Kidney (tissue), 14 donors: Measurements from ENCODE around the gene GATB. TPM values are rescaled to one million over a fixed set of nuclear protein-coding genes. Genes with fewer than 3 reads are reported as not detected.

Experiments
- DNase-seq, 5 donors: peaks; one replicate each; pipeline ENCODE4 v3.0.0-alpha.2; 2013 to 2020
- FAIRE-seq: peaks from 2 replicates; lab custom pipeline; 2012; peaks lifted over from hg19 to GRCh38; lab: Jason Lieb, UNC
- H3K27ac ChIP-seq, 2 donors: one replicate each; pipeline ENCODE4 v1.7.0; 2013; ENCODE audit warnings: low read depth in 2 of 2, low read length in 2 of 2, inconsistent platforms in 1 of 2
- H3K27me3 ChIP-seq: one replicate; pipeline ENCODE4 v1.7.1; 2013; ENCODE audit warnings: low read length, inconsistent platforms; ENCODE audit not compliant: control insufficient read depth, insufficient read depth
- H3K36me3 ChIP-seq, 3 donors: one replicate each; pipeline versions ENCODE4 v1.7.0 to v1.7.1; 2013; ENCODE audit warnings: low read length in 3 of 3, control low read depth in 1 of 3, inconsistent platforms in 1 of 3; ENCODE audit not compliant: insufficient read depth in 3 of 3, control insufficient read depth in 2 of 3
- H3K4me1 ChIP-seq, 3 donors: one replicate each; pipeline versions ENCODE4 v1.7.0 to v1.7.1; 2013; ENCODE audit warnings: low read length in 3 of 3, inconsistent platforms in 1 of 3, low read depth in 1 of 3; ENCODE audit not compliant: control insufficient read depth in 2 of 3, insufficient read depth in 2 of 3
- H3K4me3 ChIP-seq, 3 donors: one replicate each; pipeline versions ENCODE4 v1.7.0 to v1.8.1; 2013; ENCODE audit warnings: low read length in 3 of 3, control low read depth in 1 of 3, inconsistent platforms in 1 of 3
- H3K9ac ChIP-seq, 3 donors: one replicate each; pipeline versions ENCODE4 v1.7.0 to v1.7.1; 2013; ENCODE audit warnings: low read length in 3 of 3, control low read depth in 1 of 3, inconsistent platforms in 1 of 3
- H3K9me3 ChIP-seq, 3 donors: one replicate each; pipeline versions ENCODE4 v1.7.0 to v1.7.1; 2013; ENCODE audit warnings: low read length in 3 of 3, control low read depth in 1 of 3, inconsistent platforms in 1 of 3; ENCODE audit not compliant: control insufficient read depth in 2 of 3, insufficient read depth in 1 of 3
- intact Hi-C: fragments of 100-400 bp; cut with DNase I; formaldehyde crosslinking; loops from one replicate; pipeline ENCODE4 v1.11.1; 2022
- polyA plus RNA-seq: library from polyadenylated mRNA; stranded (reverse); fragments of 350-450 nt; fragmentation: Illumina TruSeq; extraction: RNeasy Lipid Tissue Mini Kit (QIAGEN cat#74804); gene quantifications from one replicate; pipeline ENCODE4 v1.2.3, GENCODE V29; 2014; ENCODE audit warnings: low read depth, low replicate concordance; ENCODE audit not compliant: insufficient read depth
- total RNA-seq: library from RNA; stranded (reverse); fragmentation: NEBNext Ultra II Directional; extraction: Animal tissue kit (Norgen Biotek cat#: 25700); gene quantifications from one replicate; pipeline ENCODE4 v1.2.1, GENCODE V29; 2021
- TF ChIP-seq, protein P1 (sequence below): IDR thresholded peaks from 3 replicates; pipeline ENCODE4 v1.5.1; 2012; ENCODE audit warnings: mild to moderate bottlenecking, moderate library complexity, borderline replicate concordance; ENCODE audit not compliant: insufficient read depth; ENCODE audit errors: extremely low read depth
- donor health status: control.
- donor health status: control.
- donor health status: control.
- donor health status: control.
- donor health status: control.
- donor health status: DM: yes; HTN: yes; CAD: no.
- donor health status: Normal renal cell carcinoma (clear cell type).

The GATB gene
- total and polyA plus RNA-seq, 2 donors from 2014 or later = 17.0 to 50.9 TPM

DNA sequence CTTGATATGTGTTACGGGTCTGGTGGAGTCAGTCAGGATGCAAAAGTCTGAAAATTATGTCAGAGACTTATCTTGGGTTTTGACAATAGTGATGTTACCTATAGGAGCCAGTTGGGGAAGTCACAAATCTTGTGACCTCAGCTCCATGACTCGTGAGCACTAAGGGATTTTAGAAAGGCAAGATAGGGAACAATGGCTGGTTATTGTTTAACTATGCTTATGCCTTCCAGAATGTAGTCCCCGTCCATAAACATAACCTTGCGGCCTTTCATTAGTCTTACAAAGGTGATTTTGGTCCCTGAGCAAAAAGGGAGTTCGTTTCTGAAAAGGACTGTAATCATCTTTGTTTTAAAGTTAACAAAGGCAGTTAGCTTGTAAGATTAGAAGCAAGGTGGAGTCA, 23.9 kb upstream of the GATB start:
- TF ChIP-seq, protein P1, sequence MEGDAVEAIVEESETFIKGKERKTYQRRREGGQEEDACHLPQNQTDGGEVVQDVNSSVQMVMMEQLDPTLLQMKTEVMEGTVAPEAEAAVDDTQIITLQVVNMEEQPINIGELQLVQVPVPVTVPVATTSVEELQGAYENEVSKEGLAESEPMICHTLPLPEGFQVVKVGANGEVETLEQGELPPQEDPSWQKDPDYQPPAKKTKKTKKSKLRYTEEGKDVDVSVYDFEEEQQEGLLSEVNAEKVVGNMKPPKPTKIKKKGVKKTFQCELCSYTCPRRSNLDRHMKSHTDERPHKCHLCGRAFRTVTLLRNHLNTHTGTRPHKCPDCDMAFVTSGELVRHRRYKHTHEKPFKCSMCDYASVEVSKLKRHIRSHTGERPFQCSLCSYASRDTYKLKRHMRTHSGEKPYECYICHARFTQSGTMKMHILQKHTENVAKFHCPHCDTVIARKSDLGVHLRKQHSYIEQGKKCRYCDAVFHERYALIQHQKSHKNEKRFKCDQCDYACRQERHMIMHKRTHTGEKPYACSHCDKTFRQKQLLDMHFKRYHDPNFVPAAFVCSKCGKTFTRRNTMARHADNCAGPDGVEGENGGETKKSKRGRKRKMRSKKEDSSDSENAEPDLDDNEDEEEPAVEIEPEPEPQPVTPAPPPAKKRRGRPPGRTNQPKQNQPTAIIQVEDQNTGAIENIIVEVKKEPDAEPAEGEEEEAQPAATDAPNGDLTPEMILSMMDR = no peak
- no peak for FAIRE-seq
- Histone ChIP-seq H3K36me3 (no peaks in the 10 kb centered on the region), H3K27me3 (no peaks in the 10 kb centered on the region), H3K27ac (no peak overlapping the region), H3K9me3 (no peaks in the 10 kb centered on the region), H3K9ac (no peak overlapping the region), H3K4me1 (no peaks in the 10 kb centered on the region), H3K4me3 (no peak overlapping the region)
- no peak for DNase-seq
- intact Hi-C loops = no loop called here

DNA sequence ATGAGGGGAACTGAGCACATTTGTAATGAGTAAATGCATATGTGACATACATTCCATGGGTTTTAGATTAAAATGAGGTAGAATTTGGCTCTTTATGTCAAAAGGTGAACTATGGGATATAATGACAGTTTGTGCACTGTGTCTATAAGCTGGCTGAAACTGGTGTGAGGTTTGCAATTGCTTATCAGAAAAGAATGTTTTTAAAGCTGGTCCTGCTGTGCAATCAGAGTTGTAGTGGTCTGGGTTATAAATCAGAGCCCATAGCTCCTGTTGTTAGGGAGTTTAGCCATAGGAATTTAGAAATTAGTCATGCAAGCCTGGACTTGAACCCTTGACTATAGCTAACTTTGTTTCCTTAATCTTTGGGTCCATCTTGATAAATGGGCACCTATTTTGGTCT, 23.1 kb upstream of the GATB start:
- Histone ChIP-seq H3K27ac (no peak overlapping the region), H3K27me3 (no peaks in the 10 kb centered on the region), H3K9ac (no peak overlapping the region), H3K4me3 (no peak overlapping the region), H3K4me1 (no peaks in the 10 kb centered on the region), H3K9me3 (no peaks in the 10 kb centered on the region), H3K36me3 (no peaks in the 10 kb centered on the region)
- DNase-seq (no peak), FAIRE-seq (no peak)
- TF ChIP-seq, protein P1 = no peak
- intact Hi-C loops = no loop called here

DNA sequence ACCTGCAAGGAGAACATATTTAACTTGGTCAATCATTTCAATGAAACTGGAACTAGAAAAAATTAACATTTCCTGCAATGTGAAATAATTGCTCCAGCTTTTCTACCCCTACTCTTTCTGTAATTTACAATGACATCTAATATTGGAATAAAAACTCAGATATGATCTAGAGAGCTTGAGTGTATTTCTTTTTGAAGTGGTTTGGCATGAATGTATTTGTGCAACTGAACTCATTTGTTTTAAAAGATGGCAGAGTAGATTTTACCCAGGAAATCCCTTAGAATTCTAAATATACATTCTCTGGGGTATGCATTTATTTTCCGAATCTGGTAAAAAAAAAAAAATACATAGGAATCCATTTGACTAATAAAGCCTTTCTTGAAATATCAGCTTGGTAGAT, 21.5 kb upstream of the GATB start:
- H3K4me3 ChIP-seq = no peak overlapping the region
- H3K9me3 ChIP-seq = no peaks in the 10 kb centered on the region
- intact Hi-C loops = no loop called here
- TF ChIP-seq, protein P1 = no peak
- no peak overlapping the region for H3K27ac ChIP-seq
- H3K36me3 ChIP-seq = no peaks in the 10 kb centered on the region
- DNase-seq (no peak), FAIRE-seq (no peak)
- H3K27me3 ChIP-seq = no peaks in the 10 kb centered on the region
- no peak overlapping the region for H3K9ac ChIP-seq
- no peaks in the 10 kb centered on the region for H3K4me1 ChIP-seq

DNA sequence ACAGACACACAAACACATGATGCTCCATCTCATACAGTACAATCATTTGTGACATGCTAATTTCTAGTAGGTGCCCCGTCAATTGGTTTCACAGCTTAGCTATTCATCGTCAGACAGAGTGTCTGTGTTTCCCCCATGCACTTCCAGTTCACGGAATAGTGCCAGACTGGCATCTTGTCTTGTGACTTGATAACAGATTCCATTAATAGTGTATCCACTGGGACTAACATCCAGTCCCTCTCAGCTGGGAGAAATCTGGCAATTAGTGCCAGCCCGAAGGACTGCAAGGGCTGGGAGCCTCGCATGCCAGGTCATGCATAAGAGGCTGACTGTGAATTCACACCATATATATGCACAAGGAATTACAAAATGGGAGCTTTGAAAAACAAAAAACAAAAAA, 20.2 kb upstream of the GATB start:
- TF ChIP-seq, protein P1 = no peak
- Histone ChIP-seq H3K9me3 (no peaks in the 10 kb centered on the region), H3K4me1 (no peaks in the 10 kb centered on the region), H3K4me3 (no peak overlapping the region), H3K9ac (no peak overlapping the region), H3K27me3 (no peaks in the 10 kb centered on the region), H3K27ac (no peak overlapping the region), H3K36me3 (no peaks in the 10 kb centered on the region)
- no peak for FAIRE-seq
- intact Hi-C loops = no loop called here
- no peak for DNase-seq
